HG03095 (cell line): Measurements from ENCODE around the gene TSPEAR.

Experiments
- ATAC-seq: cut with Tn5 transposase; IDR thresholded peaks from one replicate; pipeline ENCODE4 v1.9.1; 2021; ENCODE audit warnings: moderate library complexity; ENCODE audit not compliant: unreplicated experiment

The TSPEAR gene

DNA sequence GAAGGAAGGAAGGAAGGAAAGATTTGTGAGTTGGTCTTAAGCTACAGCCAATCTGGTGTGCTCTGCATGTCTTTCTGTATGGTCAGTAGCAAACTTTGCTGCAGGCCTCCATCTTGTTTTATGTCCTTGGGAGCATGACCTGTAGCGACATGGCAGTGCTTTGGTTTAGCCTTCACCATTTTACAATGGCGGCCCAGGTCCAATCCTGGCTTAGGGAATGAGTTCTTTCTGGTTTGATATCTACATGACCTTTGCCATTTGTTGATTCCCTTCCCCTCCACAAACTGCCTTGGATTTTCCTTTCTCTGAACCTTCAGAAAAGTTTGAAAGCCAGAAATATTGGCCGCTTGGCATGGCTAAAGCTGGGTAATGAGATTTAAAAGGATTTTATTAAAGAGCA is 30.5 kb upstream of the TSPEAR start:
- no peak for ATAC-seq

DNA sequence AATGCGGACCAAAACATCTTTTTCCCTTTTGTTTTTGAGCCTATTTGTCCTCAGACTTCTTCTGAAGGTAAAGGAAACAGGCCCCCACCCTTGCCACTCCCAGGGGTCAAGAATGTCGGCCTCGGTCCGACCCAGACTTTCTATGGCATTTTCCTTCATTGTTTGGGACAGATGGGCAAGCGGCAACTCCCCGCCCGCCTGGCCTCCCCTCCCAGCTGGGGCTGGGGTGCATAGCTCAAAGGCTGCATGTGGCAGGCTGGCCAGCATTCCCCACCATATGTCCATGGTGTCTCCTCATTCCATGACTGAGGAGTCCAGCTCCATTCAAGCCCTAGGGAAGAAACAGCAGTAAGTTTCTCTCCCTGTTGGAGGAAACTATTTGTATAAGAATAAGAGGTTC is 29.4 kb upstream of the TSPEAR start:
- ATAC-seq, result no peak

DNA sequence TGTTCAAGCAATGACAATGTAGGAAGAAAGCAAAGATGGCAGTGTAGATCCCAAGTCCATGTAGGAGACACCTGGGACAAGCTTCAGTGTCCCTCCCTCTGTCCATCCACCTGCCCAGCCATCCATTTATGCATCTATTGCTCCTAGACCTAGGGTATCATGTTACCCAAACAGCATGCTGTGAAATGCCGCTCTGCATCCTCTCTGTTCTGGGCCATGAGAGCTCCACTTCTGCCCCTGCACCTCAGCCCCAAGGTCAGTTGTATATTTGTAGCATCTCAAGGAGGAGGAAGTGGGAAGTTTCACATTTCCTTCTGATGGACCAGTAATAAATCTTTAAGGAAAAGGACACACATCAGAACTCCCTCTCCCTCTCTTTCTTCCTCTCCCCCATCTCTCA is 27.9 kb upstream of the TSPEAR start:
- ATAC-seq, result no peak

DNA sequence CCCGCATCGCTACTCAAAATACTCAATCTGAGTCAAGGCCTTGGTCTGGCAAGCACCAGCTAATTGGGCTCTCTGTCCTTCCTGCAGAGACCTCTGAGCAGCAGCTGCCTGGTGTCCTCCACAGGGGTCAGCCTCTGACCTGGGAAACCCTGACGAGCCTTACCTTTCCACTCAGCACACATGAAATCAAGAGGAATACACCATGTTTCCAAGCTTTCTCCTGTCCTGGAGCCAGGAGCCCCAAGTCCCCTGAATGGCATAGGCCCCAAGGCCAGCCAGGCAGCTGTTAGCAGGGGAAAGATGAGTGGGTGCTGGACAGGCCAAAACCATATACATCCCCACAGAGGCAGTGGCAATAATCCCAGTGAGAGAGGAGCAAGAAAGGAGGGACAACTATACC is 27.2 kb upstream of the TSPEAR start:
- no peak for ATAC-seq

DNA sequence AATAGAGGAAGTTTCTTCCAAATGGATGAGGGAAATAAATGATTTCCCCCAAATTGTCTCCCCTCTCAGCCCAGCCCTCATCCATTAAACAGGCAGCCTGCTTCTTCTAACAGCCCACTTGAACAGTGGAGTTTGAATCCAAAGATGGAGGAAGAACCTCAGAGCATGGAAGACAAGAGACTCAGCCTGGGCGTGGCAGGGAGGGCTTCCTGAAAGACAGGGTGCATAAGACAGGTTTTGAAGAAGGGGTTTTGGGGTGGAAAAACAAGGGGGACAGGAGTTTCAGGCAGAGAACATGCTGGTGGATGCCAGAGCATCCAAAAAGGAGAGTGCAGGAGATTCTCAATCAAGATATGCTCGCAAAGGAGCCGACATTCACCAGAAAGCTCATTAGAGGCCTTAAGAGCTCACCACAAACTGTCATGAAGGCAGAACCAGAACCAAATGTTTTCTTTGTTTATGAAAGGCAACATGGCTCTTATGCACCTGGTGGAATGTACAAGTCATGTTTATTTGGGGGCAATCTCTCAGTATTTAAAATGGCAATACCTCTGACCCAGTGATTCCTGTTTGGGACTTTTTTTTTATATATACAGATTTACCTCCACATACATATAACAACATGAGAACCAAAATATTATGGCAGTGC is 26.5 kb upstream of the TSPEAR start:
- no peak for ATAC-seq

DNA sequence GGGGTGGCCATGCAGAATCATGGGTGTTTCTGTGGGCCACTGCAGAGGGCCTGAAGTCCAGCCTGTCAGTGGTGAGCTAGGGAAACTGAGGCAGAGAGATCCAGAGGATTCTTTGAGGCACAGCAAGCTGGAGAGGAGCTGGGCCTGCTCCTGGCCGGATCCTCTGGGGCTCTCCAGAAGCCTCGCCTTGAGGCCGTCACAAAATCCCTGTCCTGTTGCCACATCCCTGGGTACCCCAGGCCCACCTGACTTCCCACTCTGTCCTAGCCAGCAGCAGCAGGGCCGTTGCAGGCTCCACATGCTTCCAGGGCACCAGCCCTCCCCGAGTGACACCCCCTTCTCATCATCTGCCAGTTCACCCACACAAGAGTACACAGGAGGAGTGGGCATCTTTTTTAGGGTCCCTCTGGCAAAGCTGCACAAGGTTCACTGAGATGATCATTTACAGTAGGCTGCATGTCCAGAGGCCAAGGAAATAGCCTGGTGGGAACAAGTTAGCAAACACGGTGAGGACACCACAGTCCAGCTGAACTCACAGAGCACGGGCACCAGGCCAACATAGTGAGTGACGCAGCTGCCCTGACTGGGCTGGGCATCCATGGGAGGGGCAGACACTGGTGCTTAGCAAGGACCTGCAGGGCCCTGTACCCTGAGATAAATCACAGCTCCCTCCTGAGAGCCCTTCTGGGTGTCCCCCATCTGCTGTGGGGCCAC is 25.1 kb upstream of the TSPEAR start:
- ATAC-seq, result no peak

DNA sequence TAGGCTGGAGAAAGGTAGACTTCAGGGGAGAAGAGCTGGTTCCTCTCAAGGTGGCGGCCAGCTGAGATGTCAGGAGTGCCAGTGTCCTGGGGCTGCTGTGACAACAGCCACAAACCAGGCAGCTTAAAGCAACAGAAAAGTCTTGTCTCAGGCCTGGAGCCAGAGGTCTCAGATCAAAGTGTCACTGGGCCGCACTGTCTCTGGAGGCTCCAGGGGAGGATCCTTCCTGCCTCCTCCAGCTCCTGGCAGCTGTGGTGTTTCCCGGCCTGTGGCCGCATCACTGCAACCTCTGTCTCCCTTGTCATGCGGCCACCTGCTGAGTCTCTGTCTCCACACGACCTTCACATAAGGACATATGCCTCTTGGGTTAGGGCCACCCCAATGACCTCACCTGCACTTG is 24.4 kb upstream of the TSPEAR start:
- no peak for ATAC-seq

DNA sequence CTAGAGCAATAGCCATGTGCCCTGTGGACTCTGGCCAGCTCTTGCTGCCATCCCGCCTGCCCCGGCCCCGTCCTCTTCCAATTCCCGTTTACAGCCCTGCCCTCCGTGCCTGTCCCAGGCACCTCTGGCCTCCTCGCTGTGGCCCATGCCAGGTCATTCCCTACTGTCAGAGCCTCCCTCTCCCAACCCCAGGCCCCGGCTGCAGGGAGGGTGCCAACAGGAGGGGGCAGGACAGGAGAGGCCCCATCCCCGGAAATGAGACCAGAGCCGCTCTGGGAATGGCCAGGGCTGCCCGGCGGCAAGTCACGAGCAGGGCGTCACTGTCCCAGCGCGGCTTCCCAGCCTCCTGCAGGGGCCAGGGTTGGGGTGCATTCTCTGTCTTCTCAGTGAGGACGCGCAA is 23.5 kb upstream of the TSPEAR start:
- ATAC-seq, result no peak

DNA sequence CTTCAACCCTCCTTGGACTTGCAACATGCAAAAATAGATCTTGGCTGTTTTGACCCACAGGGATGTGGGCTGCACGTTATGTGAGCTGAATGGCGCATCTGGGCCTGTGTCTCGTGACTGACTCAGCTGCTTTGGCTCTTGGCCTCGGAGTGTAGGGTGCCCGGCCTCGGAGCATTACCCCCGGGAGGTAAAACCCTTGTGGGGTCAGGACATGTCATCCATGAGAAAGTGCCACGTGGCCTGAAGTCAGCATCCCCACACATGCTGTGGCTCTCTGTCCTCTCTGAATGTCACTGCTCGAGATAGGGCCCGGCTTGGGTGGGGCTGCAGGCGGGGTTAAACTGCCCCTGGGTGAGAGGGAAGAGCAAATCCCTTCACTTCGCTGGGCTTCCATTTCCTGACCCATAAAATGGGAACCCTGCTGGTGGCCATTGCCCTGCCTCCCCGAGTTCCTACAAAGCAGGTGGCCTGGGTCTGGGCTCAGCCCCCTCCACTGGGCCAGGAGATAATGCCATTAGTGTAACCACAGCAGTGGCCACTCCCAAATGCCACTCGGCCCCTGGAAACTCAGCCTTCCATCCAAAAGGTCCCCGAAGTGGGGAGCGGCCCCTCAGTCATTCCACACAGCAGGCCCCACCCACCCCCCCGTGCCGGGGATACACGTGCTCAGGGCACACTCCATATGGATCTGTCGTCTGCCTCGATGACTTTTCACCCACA is 22.8 kb upstream of the TSPEAR start:
- no peak for ATAC-seq

DNA sequence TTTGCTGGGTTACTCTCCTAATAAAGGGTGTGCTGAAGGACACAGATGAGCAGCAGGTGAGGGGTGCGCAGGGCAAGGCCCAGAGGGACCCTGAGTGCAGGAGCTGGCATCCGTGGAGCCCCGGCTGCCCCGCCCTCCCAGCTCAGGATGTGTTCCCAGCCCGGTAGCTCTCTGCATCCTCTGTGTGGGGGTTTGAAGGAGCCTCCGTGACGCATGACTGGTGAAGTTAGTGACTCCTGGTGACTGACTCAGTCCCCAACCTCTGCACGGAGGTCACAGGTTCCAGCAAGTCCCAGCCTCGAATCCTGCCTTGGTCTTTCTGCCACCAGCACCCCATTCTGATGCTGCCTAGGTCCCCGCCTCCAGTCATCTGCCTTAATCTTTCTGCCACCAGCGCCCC is 21.6 kb upstream of the TSPEAR start:
- ATAC-seq, result no peak

DNA sequence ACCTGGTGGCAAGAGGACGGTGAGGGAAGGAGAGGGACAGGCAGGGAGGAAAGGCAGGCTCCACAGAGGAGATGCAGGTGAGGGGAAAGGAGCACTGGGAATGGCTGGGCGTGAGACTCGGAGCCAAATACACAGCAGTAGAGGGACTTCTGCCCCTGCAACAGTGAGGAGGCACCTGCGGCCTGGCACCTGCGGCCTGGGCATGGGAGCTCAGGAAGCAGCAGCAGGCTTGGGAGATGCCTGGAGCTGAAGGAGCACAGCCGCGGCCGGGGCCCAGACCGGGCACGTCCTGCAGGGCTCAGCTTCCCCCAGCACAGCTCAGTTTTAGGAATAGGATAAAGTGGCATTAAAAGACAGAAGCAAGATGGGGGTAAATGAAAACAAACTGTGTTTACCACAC is 20.9 kb upstream of the TSPEAR start:
- no peak for ATAC-seq

DNA sequence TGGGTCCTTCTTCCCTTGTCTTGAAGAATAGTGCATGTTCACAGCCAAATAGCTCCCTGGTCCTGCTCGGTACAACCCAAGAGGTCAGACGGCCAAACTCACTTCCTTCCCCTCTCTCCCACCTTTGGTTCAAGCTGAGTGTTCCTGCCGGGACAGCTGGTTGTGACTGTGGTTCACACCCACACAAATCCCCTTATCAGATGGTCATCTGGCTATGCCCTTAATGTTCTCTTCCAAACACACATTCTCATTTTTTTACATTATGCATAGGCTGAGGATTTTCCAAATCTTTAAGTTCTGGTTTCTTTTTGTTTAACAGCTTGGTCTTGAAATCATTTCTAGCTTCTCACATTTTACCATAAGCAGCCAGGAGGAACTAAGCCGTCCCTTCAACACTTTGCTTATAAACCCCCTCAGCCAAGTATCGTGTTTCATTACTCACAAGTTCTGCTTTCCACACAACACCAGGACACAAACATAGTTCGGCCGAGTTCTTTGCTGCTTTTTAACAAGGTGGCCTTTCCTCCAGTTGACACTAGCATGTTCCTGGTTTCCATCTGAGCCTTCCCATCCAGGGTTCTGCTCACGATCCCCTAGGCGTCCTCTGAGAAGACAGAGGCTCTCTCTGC is 19.7 kb upstream of the TSPEAR start:
- no peak for ATAC-seq

DNA sequence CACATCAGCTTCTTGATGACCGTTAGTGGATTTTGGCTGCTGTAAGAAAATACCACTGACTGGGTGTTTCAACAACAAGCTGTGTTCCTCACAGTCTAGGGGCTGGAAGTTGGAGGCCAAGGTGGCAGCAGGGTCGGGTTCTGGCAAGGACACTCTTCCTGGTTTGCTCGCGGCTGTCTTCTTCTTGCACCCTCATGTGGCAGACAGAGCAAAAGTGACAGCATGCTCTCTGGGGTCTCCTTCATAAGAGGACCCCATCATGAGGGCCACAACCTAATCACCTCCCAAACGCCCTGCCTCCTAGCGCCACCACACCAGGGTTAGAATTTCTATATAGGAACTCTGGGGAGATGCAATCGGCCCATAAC is 18.6 kb upstream of the TSPEAR start:
- no peak for ATAC-seq

DNA sequence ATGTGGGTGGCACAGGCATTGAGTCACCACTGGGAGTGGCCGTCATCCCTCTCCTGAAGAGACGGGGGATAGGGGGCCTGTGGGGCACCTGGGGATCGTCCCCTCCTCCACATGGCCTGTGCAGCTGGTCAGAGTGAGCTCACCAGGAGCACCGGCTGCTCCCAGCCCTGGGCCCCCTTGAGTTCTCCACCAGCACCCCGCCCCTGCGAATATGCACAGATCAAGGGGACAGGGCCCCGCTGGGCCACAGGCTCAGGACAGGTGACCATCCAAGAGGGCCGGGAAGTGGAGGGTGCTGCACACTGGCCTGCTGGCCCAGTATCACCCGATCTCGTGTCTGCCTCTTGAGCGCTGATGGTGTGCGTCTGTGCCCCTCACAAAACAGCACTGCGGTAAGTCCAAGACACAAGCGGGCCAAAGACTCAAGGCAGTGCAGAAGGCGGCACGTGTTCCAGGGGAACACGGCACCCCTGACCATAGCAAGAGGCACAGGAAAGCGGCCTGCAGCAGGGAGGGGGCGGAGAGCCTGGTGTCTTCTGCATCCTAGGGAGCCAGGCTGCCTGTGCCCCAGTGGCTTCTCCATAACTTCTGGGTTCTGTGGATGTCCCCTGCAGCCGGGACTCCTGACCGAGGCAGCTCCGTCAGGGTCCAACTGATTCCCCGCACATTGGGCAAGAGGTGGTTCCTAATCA is 18.1 kb upstream of the TSPEAR start:
- ATAC-seq, result no peak

DNA sequence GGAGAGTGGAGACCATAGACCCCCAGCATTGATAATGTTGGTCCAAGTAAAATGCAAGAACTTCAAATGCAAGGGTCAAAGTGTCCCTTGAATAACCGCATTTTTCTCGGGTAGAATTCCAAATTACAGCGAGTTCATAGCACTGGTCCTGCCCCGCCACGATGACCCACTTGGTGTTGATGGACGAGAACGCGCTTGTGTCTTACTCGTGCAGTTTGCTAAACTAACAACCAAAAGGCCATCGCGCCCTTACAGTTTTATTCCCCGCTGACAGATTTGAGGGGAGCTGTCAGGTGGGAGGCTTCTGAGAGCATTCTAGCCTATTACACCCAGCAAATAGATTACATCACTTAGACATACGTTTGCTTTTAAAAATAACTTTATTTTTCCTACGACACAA is 17.3 kb upstream of the TSPEAR start:
- no peak for ATAC-seq

DNA sequence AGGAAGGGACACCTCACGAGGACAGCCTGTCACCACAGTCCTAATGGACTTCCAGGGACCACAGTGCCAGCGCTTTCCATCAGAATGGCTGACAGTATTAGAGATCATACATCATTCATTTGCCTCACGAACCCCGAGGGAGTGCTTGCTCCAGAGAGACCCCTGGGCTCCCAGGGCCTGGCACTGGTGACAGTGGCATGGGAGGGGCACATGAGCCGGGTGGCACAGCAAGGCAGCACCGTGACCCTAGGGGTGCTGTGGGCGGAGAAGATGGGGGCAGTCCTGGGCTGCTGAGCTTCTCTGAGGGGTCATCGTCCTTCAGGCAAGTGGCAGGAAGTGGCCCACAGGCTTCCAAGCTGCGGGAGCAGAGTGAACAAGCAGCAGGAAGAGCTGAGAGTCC is 16.4 kb upstream of the TSPEAR start:
- ATAC-seq, result no peak

DNA sequence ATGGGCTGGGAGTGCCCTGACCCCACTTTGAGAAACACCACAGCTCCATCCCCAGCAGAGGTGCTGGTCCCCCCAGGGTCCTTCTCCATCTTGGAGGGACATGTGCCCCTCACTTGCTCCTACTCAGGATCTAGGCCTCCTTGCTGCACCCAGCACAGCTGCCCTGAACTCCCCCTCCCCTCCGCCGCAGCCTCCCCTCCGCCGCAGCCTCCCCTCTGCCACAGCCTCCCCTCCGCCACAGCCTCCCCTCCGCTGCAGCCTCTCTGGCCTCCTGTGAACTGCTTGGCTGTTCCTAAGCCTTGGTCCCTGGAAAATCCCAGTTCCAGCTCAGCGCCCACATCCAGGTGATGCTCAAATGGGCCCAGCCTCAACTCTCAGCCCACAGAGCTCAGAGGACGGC is 15.9 kb upstream of the TSPEAR start:
- no peak for ATAC-seq

DNA sequence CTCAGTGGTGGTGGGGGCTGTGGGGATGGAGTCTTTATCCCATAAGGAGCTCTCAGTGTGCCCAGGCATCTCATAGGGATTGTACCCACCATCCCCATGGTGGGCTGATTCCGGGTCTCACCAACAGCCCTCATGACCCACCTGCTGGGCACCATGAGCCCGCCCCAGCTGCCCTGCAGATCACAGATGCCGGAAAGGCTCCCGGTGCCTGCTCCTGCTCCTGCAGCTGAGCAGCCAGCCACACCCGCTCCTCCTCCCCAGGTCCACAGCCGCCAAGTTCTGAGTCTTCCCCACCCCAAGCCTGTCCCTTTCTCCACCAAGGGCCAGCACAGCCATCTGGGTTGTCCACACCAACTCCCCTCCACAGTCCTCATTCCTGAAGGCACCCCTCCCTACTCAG is 15.5 kb upstream of the TSPEAR start:
- no peak for ATAC-seq

DNA sequence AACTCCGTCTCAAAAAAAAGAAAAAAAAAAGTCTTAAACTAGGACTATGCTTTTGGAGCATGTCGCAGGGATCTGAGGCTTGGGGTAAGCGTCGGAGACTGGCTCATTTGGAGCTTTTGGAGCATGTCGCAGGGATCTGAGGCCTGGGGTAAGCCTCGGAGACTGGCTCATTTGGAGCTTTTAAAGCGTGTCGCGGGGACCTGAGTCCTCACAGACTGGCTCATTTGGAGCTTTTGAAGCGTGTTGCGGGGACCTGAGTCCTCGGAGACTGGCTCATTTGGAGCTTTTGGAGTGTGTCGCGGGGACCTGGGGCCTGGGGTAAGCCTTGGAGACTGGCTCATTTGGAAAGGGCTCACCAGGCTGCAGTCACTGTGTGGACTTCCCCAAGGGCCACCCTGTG is 13.6 kb upstream of the TSPEAR start:
- ATAC-seq, result no peak

DNA sequence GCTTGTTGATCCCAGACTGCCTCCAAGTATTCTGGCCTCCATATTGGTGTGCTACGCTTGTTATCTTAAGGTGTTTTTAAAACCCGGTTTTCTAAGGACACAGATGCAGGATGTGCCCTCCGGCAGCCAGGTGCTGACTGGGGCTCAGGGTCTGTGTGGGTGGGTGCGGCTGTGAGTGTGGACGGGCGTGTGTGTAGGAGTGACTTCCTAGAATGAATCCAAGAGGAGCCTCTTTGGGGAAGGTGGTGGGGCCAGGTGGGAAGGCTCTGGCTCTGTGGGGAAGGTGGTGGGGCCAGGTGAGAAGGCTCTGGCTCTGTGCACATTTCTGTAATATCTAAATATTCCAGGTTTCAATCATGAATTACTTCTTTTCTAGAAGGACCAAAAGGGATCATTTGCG is 12.8 kb upstream of the TSPEAR start:
- no peak for ATAC-seq
